OCI-LY3 (cell line): ENCODE data around the gene PTPRT.

ENCODE experiments used
- H2AFZ ChIP-seq: fragments of 200-600, 300-600 bp; shearing (Covaris generic); 2 replicates; pipeline ENCODE4 v1.6.0; 2014; ENCODE audit warnings: antibody characterized with exemption, low read depth, low read length
- H3K27ac ChIP-seq: fragments of 200-600, 300-600 bp; sonication (generic); 2 replicates; pipeline ENCODE4 v1.5.1; 2014; ENCODE audit warnings: mild to moderate bottlenecking, low read length, moderate library complexity, mixed read lengths
- H3K27me3 ChIP-seq: fragments of 200-600, 300-600 bp; sonication (generic); 2 replicates; pipeline ENCODE4 v1.6.1; 2014; ENCODE audit warnings: low read depth, low read length, mixed read lengths
- H3K36me3 ChIP-seq: fragments of 200-600, 300-600 bp; sonication (generic); replicated peaks from 2 replicates; pipeline ENCODE3; 2014; ENCODE audit warnings: low read depth, low read length, mixed read lengths
- H3K4me1 ChIP-seq: fragments of 300-600, 200-600 bp; sonication (generic); 2 replicates; pipeline ENCODE4 v1.6.1; 2014; ENCODE audit warnings: low read length, mixed read lengths
- H3K4me2 ChIP-seq: fragments of 200-600, 300-600 bp; sonication (generic); 2 replicates; pipeline ENCODE4 v1.6.1; 2014; ENCODE audit warnings: low read length, mixed read lengths
- H3K4me3 ChIP-seq: fragments of 300-600, 200-600 bp; sonication (generic); 2 replicates; pipeline ENCODE4 v1.5.1; 2014; ENCODE audit warnings: antibody characterized with exemption, mild to moderate bottlenecking, low read length, moderate library complexity
- H3K79me2 ChIP-seq: fragments of 300-600, 200-600 bp; shearing (Covaris generic); 2 replicates; pipeline ENCODE4 v1.6.1; 2014; ENCODE audit warnings: mild to moderate bottlenecking, low read length, mixed read lengths
- H3K9ac ChIP-seq: fragments of 300-600, 200-600 bp; shearing (Covaris generic); 2 replicates; pipeline ENCODE4 v1.6.0; 2014; ENCODE audit warnings: mild to moderate bottlenecking, low read length, moderate library complexity
- H3K9me3 ChIP-seq: fragments of 200-600, 300-600 bp; shearing (Covaris generic); 2 replicates; pipeline ENCODE4 v1.6.1; 2014; ENCODE audit warnings: low read length, mixed read lengths; ENCODE audit not compliant: insufficient read depth
- H4K20me1 ChIP-seq: fragments of 200-600, 300-600 bp; sonication (generic); 2 replicates; pipeline ENCODE4 v1.6.1; 2016; ENCODE audit warnings: low read length, mixed read lengths; ENCODE audit not compliant: insufficient read depth
- CTCF ChIP-seq: fragments of 200-600, 300-600 bp; sonication (generic); IDR thresholded peaks from 2 replicates; pipeline ENCODE4 v1.5.1; 2014; ENCODE audit warnings: antibody characterized with exemption, low read length, low read depth
- EZH2phosphoT487 ChIP-seq: fragments of 200-600 bp; shearing (Covaris generic); IDR thresholded peaks from 2 replicates; pipeline ENCODE4 v1.6.1; 2018; ENCODE audit warnings: antibody characterized with exemption, mixed run types, low read depth

PTPRT gene

GRCh38 chr20:43028470-43028869 is 161.2 kb downstream of the PTPRT start:
- Histone ChIP-seq H3K9ac (no peak overlapping the region), H3K4me1 (no peaks in the 10 kb centered on the region), H3K79me2 (no peaks in the 10 kb centered on the region), H3K4me3 (no peak overlapping the region), H3K4me2 (no peak overlapping the region), H2AFZ (no peak overlapping the region), H4K20me1 (no peaks in the 10 kb centered on the region), H3K36me3 (no peaks in the 10 kb centered on the region), H3K27me3 (0 out of 2 replicates have a peak, but pooled peaks cover 2% of the 10 kb centered on the region), H3K27ac (no peak overlapping the region), H3K9me3 (no peaks in the 10 kb centered on the region)
- TF ChIP-seq EZH2phosphoT487, result no peak
- TF ChIP-seq CTCF, result no peak

GRCh38 chr20:43023836-43024235 is 165.9 kb downstream of the PTPRT start:
- H3K4me3 ChIP-seq, result no peak overlapping the region
- no peaks in the 10 kb centered on the region for H4K20me1 ChIP-seq
- H3K4me1 ChIP-seq, result no peaks in the 10 kb centered on the region
- TF ChIP-seq EZH2phosphoT487, result no peak
- no peak for TF ChIP-seq CTCF
- no peak overlapping the region for H3K27ac ChIP-seq
- H3K9ac ChIP-seq, result no peak overlapping the region
- H3K4me2 ChIP-seq, result no peak overlapping the region
- no peaks in the 10 kb centered on the region for H3K79me2 ChIP-seq
- H2AFZ ChIP-seq, result no peak overlapping the region
- H3K27me3 ChIP-seq, result 0 out of 2 replicates have a peak, but pooled peaks cover 2% of the 10 kb centered on the region
- no peaks in the 10 kb centered on the region for H3K36me3 ChIP-seq
- H3K9me3 ChIP-seq, result no peaks in the 10 kb centered on the region

GRCh38 chr20:43022568-43022967 is 167.1 kb downstream of the PTPRT start:
- 0 out of 2 replicates have a peak, but pooled peaks cover 2% of the 10 kb centered on the region for H3K27me3 ChIP-seq
- no peak overlapping the region for H3K27ac ChIP-seq
- no peak overlapping the region for H3K9ac ChIP-seq
- TF ChIP-seq EZH2phosphoT487, result no peak
- no peak for TF ChIP-seq CTCF
- H3K4me3 ChIP-seq, result no peak overlapping the region
- no peaks in the 10 kb centered on the region for H3K79me2 ChIP-seq
- H3K4me1 ChIP-seq, result no peaks in the 10 kb centered on the region
- H3K36me3 ChIP-seq, result no peaks in the 10 kb centered on the region
- H3K4me2 ChIP-seq, result no peak overlapping the region
- no peak overlapping the region for H2AFZ ChIP-seq
- H3K9me3 ChIP-seq, result no peaks in the 10 kb centered on the region
- H4K20me1 ChIP-seq, result no peaks in the 10 kb centered on the region

GRCh38 chr20:43022081-43022480 is 167.6 kb downstream of the PTPRT start:
- Histone ChIP-seq H3K4me2 (no peak overlapping the region), H3K4me3 (no peak overlapping the region), H3K36me3 (no peaks in the 10 kb centered on the region), H3K27ac (no peak overlapping the region), H2AFZ (no peak overlapping the region), H4K20me1 (no peaks in the 10 kb centered on the region), H3K79me2 (no peaks in the 10 kb centered on the region), H3K4me1 (no peaks in the 10 kb centered on the region), H3K9me3 (no peaks in the 10 kb centered on the region), H3K27me3 (0 out of 2 replicates have a peak, but pooled peaks cover 5% of the 10 kb centered on the region), H3K9ac (no peak overlapping the region)
- TF ChIP-seq EZH2phosphoT487 (no peak), CTCF (no peak)
